ENCODE measurements around the gene CX3CL1. TPM values are rescaled to one million over a fixed set of nuclear protein-coding genes. Genes with fewer than 3 reads are reported as not detected.

Gene CX3CL1
- total and polyA plus RNA-seq, 10 of the 15 experiments (the other 5 are each of a cell fraction or from before 2014, with no cell fraction given) = 0.03 to 1.2 (median 0.46) TPM

DNA sequence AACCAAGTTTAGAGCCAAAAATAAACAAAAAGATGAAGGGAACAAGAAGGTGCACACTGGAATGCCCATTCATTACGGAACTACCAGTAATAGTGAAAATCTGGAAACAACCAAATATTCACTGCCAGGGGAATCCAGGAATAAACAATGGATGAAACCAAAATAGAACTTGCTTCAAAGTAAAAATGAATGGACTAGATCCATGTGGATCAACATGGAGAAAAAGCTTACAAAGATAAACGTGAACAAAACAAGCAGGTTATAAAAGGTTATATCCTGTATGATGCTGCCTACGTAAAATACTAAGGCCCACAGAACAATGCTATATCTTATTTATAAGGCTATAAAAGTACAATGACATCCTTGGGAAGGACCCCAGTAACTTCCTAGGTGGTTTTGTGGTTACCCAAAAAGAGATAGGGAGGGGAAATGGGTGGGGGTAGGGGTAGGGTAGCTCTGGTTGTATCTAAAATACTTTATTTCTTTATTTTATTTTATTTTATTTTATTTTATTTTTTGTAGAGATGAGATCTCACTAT is 26.6 kb upstream of the CX3CL1 start:
- H3K36me3 ChIP-seq (ENCODE audit: control insufficient read depth in 2 of 2, insufficient read depth in 2 of 2, low read length in 1 of 2) = no peaks in the 10 kb centered on the region
- RAD21 ChIA-PET (ENCODE audit: unreplicated experiment) = interaction anchor here (0.8 kb wide), 1 partner anchor 45 kb away, joined by 3 read pairs; no protein-coding TSS in a partner anchor
- no peak for DNase-seq (ENCODE audit: low read depth, low spot score)
- no peaks in the 10 kb centered on the region for H3K27me3 ChIP-seq (replicated peaks in 1 of 2; ENCODE audit: control insufficient read depth in 2 of 2, insufficient read depth in 2 of 2, low read length in 1 of 2)
- peaks cover 49% of the 10 kb centered on the region for H3K4me1 ChIP-seq (ENCODE audit: control insufficient read depth, insufficient read depth, low read length)
- POLR2A ChIA-PET = interaction anchor here (0.5 kb wide), 1 partner anchor 16 kb away, joined by 3 read pairs; no protein-coding TSS in a partner anchor
- H3K9me3 ChIP-seq (replicated peaks; ENCODE audit: control insufficient read depth, insufficient read depth, low read length) = no peaks in the 10 kb centered on the region; the same call in 1 of the 3 replicates
- H3K9ac ChIP-seq (ENCODE audit: control insufficient read depth, insufficient read depth, low read length) = no peak overlapping the region
- 78% methylated on average over 3 of the region's 3 CpGs for WGBS (ENCODE audit: insufficient coverage, insufficient replicate concordance, low lambda C conversion rate, missing lambda C conversion rate)
- H3K4me2 ChIP-seq (ENCODE audit: control insufficient read depth, insufficient read depth) = no peak overlapping the region
- TF ChIP-seq EED (IDR thresholded peaks at IDR 0.05; ENCODE audit: low read depth) (peak; percentile 23; the same call in 1 of the 2 replicates), RUNX3 (IDR thresholded peaks at IDR 0.05; ENCODE audit: low read length) (peak; percentile 31; the same call in 1 of the 2 replicates), JUNB (IDR thresholded peaks at IDR 0.05) (peak; percentile 41)
- TF ChIP-seq, protein P1, sequence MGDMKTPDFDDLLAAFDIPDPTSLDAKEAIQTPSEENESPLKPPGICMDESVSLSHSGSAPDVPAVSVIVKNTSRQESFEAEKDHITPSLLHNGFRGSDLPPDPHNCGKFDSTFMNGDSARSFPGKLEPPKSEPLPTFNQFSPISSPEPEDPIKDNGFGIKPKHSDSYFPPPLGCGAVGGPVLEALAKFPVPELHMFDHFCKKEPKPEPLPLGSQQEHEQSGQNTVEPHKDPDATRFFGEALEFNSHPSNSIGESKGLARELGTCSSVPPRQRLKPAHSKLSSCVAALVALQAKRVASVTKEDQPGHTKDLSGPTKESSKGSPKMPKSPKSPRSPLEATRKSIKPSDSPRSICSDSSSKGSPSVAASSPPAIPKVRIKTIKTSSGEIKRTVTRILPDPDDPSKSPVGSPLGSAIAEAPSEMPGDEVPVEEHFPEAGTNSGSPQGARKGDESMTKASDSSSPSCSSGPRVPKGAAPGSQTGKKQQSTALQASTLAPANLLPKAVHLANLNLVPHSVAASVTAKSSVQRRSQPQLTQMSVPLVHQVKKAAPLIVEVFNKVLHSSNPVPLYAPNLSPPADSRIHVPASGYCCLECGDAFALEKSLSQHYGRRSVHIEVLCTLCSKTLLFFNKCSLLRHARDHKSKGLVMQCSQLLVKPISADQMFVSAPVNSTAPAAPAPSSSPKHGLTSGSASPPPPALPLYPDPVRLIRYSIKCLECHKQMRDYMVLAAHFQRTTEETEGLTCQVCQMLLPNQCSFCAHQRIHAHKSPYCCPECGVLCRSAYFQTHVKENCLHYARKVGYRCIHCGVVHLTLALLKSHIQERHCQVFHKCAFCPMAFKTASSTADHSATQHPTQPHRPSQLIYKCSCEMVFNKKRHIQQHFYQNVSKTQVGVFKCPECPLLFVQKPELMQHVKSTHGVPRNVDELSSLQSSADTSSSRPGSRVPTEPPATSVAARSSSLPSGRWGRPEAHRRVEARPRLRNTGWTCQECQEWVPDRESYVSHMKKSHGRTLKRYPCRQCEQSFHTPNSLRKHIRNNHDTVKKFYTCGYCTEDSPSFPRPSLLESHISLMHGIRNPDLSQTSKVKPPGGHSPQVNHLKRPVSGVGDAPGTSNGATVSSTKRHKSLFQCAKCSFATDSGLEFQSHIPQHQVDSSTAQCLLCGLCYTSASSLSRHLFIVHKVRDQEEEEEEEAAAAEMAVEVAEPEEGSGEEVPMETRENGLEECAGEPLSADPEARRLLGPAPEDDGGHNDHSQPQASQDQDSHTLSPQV (IDR thresholded peaks at IDR 0.05) = no peak
- H2AFZ ChIP-seq (ENCODE audit: control insufficient read depth, low read depth, low read length) = no peak overlapping the region
- no peak for ATAC-seq
- BruUV-seq (replicated peaks) = no TSS peak
- no peak for FAIRE-seq
- SMC1A ChIA-PET (ENCODE audit: uncharacterized antibody, unreplicated experiment) = interaction anchor here (1.6 to 2.9 kb wide), 2 partner anchors 12 to 42 kb away, joined by 6 to 19 read pairs; no protein-coding TSS in a partner anchor
- in situ Hi-C loops (cut with MboI) (no loop called here), intact Hi-C loops (cut with micrococcal nuclease; ENCODE audit: unreplicated experiment) (loop anchor here (10.0 kb wide), 1 partner anchor 259 kb away; no protein-coding TSS in a partner anchor)
- no peak overlapping the region for H3K27ac ChIP-seq (ENCODE audit: control insufficient read depth, insufficient read depth)
- CTCF ChIA-PET = interaction anchor here (0.7 to 10.7 kb wide), 4 partner anchors 31 to 72 kb away, joined by 3 to 95 read pairs (median 37); no protein-coding TSS in a partner anchor
- H4K20me1 ChIP-seq (ENCODE audit: control insufficient read depth, insufficient read depth) = no peaks in the 10 kb centered on the region
- no peaks in the 10 kb centered on the region for H3K79me2 ChIP-seq (ENCODE audit: control insufficient read depth, insufficient read depth, low read length)
- no peak overlapping the region for H3K4me3 ChIP-seq
